Stimulated activated CD4-positive, alpha-beta T cell treated with anti-CD3 and anti-CD28 coated beads, Interleukin-1b, Interleukin-23, amount 100 ng/mL, for 4 hours (primary cell): ENCODE results near the gene CD55.

Source experiments
- DNase-seq, 2 donors: peaks; one replicate each; pipeline ENCODE4 v3.0.0-alpha.2; 2020; ENCODE audit warnings: low read depth in 2 of 2

CD55 gene

DNA sequence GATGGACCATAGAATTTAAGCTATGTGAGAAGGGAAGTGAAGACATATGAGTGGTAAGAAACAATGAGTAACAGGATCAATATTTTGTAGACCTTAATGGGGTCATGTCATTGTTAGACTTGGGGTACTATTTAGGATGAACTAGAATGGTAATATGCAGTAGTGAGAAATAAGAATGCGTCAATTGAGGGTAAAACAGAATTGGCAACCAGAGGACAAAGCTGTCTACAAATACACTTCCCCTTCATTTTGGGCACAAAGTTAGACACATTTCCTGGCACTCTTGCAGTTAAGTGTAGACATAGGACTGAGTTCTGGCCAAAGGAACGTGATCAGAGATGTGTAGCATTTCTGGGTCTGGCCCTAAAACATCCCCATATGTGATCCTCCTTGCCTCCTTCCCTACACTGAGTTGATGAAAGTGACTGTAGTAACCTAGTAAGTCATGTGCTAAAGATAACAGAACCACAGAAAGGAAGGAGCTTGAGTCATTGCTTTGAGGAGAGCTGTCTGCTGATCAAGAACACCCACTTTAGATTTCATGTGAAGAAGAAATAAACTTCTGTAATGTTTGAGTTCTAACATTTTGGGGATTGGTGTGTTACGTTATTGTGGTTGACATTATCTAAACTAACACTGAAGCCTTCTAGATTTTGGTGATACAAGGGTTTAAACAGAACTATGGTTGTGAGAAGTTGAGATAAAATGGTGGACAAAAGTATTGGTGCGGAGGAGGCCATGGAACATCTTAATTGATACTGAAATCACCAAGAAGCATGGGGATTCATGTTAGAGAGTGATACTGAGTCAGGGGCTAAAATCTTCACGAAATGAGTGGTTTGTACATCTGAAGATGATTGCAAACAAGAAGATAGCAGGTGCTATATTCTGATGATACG, 41.7 kb downstream of the CD55 start:
- no peak for DNase-seq

DNA sequence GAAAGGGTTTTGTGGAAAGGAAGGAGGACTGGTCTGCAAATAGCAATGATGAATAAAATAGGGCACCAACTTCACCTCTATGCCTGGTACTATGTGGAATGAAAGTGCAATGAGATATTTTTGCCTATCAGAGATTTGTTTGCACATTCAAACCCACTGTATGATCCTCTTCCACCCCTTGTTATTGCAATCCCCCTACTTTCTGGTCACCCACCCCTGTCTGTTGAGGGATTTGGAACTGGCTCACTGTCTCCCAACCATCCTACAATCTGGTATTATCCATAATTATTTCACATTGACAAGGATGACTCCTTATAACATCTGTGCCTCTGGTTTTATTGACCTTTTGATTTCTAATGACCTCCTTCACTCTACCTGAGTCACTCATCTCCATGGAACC, 42.4 kb downstream of the CD55 start:
- DNase-seq = no peak

DNA sequence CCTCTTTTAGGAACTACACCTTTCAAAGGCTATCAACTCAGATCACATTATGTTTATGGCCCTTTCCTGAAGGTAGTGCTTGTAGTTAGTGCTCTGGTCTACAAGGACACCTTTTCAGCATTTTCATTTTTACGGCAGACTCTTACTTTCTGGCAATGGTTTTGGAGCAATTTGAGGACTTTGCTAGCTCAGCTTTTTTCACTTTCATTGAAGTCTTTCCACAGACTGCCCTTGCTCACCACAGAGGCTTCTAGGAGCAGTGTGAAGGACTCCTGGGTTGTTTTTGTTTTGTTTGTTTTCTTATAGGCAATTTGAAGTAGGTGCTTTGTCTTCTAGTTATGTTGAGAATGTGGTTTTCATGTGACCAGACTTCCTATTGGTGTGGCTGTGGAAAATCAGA, 43.1 kb downstream of the CD55 start:
- DNase-seq = no peak

DNA sequence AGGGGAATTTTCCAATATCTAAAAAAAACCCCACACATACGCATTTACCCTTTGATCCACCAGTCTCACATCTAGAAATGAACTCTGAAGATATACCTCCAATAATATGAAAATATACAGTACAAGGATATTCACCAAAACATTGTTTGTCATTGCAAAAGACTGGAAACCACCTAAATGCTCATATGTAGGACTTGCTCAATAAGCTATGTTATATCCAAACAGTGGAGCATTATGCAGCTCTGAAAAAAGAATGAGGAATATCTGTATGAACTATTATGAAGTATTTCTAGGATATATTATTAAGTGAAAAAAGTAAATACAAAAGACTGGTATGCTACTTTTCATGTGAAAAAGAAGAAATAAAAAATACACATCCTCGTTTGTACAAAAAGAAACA, 43.6 kb downstream of the CD55 start:
- DNase-seq = no peak

DNA sequence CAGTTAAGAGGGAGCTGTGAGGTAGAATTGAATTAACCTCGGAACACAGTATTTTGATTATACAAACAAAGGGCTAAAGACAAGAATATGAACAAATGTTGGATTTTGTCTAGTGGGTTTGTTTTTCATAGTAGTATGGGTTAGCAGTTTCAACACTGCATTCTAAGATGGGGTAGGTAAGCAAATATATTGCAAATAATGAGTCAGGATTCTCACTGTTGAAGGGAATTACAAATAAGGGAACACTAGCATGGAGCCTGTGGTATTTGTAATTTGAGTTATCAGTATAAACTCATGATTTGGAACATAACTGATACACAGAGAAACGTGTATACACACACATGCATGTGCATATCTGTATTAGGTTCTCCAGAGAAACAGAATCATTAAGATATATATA, 44.5 kb downstream of the CD55 start:
- no peak for DNase-seq

DNA sequence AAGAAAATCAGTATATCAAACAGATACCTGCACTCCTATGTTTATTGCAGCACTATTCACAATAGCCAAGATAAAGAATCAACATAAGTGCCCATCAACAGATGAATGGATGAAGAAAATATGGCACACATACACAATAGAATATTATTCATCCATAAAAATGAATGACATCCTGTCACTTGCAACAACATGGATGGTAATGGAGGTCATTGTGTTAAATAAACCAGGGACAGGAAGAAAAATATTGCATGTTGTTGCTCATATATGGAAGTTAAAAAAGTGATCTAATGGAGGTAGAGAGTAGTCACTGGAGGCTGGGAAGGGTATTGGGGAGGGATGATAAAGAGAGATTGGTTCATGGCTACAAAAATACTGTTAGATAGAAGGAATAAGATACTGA, 67.2 kb downstream of the CD55 start:
- DNase-seq = no peak

DNA sequence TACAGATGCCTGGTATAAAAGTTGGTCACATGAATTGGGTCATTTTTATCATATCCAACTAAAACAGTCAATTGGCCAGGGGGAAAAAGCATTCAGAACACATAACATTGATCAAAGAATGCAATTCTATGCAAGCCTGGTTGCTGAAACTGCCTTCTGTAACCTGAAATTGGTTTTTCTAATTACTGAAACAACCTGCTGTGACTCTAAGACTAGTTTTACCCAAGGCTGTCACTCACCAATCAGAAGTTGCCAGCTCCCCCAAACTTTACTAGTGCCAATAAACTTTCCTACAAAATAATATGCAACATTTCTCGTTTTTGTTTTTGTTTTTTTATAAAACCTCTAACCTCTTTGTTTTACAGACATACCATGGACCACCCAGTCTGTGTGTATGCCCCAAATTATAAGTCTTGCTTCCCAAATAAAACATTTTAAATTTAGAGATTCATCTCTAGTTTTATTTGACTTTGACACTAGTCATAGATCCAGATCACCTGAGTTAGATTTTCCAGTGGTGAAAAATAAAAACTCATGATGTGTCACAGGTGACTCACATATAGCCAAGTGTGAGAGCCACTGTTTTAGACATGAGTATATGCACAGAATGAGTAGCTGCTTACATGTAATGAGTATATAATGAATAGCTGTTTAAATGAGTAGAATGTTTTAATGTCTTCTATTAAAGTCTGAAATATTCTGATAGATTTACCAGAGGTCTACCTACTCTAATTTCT, 68.4 kb downstream of the CD55 start:
- no peak for DNase-seq

DNA sequence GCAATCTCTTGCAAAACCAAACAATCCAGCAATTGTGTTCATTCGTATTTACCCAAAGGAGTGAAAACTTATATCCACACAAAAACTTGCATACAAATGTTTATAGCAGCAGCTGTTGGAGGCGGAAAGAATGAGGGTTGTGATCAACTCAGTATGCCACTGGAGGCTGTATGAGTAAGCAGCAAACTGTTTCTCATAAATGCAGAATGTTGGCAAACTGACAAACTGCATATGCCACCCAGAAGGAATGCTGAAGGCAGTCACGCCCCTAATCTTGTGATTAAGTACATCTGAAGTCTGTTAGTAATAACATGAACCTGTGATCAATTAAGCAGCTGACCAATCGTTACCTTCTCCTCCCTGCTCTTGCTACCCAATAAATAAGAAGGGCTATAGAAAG, 72.1 kb downstream of the CD55 start:
- DNase-seq = no peak

DNA sequence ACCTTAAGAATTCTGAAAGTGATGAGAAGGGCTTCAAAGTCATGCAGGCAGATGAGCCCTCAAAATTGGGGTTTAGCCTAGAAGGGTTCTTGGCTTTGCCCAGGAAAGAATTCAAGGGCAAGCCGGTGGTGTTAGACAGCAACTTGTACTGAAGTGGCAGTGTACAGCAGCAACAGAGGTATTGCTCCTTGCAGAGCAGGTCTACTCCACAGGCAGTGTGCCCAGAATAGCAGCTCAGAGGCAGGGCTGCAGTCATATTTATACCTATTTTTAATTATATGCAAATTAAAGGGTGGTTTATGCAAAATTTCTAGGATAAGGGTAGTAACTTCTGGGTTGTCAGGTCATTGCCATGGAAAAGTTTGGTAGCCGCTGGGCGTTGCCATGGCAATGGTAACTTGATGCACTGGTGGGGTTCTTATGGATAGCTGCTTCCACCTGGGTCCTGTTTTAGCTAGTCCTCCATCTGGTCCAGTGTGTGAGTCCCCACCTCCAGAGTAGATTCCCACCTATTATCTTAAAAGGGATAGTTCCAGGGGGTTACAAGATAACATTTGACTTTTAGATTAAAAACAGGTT, 74.8 kb downstream of the CD55 start:
- no peak for DNase-seq

DNA sequence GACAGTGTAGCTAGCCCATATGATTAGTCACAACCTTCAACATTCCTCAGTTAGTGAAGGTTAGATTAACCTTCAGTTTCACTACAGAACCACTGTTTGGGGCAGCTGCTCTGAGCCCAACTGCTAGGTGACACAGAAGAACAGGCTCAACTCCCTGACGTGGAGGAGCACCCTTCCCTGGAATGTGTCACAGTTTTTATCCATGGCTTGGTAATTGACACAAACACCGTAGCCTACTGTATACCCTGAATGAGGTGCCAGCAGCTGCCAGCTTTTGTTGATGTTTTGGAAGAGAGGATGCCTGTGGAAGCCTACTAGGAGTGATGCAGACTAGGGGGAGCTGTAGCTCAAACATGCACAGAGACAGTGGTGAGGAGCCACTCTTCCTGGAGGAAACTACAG, 76.0 kb downstream of the CD55 start:
- no peak for DNase-seq

DNA sequence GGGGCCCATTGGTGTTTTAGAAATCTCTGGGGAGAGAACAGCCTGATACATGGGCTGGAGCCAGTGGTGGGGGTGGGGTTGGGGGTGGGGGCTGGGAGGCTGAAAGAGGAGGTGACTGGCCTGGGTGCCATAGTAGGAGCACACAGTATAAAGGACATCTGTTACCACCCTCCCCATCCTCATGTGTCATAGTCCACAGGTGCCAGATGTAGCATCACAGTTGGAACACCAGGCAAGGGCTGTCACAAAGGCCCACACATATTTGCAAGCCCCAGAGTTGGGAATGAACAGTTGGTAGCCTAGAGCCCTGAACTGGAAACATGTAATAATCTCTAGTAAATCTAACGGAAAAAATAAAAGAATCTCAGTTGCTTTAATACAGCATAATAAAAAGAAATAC, 77.5 kb downstream of the CD55 start:
- DNase-seq = no peak

DNA sequence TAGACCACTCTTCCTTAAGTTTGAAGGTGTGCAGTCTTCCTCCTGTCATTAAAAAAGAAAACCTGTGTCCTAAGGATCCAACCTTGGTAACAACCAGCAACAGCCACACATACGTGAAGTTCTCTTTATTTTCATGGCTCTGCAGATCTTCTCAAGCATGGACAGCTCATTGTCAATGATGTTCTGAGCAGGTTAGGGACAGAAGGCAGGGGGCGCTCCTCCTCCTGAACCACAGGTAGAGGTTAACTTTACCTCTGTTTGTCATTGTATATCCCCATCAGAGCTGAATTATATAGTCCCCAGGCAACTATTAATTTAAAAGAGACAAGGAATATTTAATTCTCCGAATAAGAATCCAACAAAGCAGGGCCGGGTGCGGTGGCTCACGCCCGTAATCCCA, 80.1 kb downstream of the CD55 start:
- no peak for DNase-seq

DNA sequence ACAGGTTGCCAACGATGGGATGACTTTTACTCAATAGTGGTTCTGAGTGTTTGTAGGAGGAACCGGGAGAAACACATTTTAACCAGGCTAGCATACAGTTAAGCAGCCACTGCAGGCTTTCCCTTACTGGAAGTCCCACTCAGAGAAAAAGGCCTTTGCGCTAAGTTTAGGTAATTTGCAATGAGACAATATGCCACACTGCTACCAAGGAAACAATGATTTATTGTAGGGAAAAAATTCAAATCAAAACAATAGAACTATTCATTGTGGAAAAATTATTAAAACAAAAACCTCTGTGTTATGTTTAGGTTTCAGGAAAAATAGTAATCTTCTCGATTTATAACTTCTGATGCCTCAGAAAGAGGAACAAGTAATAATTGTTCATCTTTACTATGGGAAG, 81.3 kb downstream of the CD55 start:
- DNase-seq = no peak

DNA sequence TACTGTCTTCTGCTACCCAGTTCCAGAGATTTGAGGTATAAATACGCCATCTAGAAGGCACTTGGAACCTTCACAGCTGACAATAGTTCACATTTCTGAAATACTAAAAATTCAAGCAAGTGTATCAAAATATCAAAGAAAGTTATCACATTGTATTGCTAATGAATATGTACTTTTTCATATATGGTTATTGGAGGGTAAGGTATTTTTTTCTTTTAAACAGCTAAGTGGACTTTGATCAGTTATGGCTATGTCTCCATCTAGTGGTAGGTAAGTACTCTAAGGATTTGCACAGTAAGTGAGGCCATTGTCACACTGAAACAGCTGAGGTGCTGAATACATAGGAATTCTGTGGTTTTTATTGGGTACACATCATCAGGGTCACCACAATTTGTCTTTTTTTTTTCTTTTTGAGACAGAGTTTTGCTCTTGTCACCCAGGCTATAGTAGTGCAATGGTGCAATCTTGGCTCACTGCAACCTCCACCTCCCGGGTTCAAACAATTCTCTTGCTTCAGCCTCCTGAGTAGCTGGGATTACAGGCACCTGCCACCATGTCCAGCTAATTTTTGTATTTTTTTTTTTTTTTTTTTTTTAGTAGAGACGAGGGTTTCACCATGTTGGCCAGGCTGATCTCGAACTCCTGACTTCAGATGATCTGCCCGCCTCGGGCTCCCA, 83.5 kb downstream of the CD55 start:
- DNase-seq = no peak

DNA sequence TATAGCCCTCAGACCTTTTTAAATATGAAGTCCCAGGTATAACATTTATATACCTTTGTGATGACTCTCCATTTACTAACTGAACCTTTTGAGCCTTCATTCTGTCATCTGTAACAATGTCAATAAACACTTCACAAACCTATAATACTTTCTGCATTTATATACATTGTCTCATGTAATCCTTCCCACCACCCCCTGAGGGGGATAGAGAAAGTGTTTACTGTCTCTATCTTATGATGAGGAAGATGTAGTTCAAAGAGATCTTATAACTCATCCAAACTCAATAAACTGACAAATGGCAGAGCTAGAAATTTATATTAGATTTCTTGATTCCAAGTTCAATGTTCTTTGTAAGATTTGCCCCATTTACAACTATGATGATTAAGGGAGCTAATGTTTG, 84.3 kb downstream of the CD55 start:
- no peak for DNase-seq

DNA sequence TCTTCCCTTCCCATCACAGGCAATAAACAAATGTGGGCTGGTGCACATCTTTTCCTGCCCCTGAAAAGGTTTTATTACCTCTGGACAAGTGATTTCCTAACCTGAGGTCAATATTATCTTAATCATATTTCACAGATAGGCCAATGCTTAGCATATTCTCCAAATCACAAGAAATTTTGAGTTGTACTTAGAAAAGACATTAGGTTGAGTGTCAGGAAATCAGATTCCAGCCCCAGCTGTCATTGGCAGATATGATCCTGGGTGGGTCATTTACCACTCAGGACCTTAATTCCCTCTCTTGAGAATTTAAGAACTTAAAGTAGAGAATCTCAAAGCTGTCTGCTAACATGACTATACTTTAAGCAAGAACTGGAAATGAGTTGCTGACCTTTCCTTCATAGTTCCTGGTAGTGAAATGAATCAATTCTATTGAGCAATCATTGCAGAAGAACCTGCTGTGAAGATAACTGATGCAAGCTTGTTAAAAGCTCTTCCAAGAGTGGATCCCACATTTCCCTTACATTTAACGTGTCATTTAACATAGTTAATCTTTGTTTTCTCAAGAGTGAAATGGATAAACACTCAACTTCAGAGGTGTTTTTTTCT, 86.3 kb downstream of the CD55 start:
- DNase-seq = no peak
